ACC112 (cell line): ENCODE measurements around the gene MTERF4.

Experiments used
- H2AFZ ChIP-seq: fragments of 200-600 bp; sonication (generic); one replicate; pipeline ENCODE4 v1.6.0; 2017; ENCODE audit warnings: antibody characterized with exemption, low read length; ENCODE audit not compliant: unreplicated experiment
- H3K27ac ChIP-seq: fragments of 200-600 bp; sonication (generic); 2 replicates; pipeline ENCODE4 v1.5.1; 2014; ENCODE audit warnings: low read depth, mild to moderate bottlenecking, antibody characterized with exemption, low read length, moderate library complexity
- H3K27me3 ChIP-seq: fragments of 200-600 bp; sonication (generic); 2 replicates; pipeline ENCODE4 v1.6.1; 2014; ENCODE audit warnings: mild to moderate bottlenecking, antibody characterized with exemption, low read length, moderate library complexity, mixed read lengths; ENCODE audit not compliant: insufficient read depth
- H3K36me3 ChIP-seq: fragments of 200-600 bp; sonication (generic); 2 replicates; pipeline ENCODE4 v1.6.1; 2016; ENCODE audit warnings: mild to moderate bottlenecking, antibody characterized with exemption, low read length, moderate library complexity, mixed read lengths; ENCODE audit not compliant: insufficient read depth
- H3K4me1 ChIP-seq: fragments of 200-600 bp; sonication (generic); one replicate; pipeline ENCODE4 v1.6.1; 2016; ENCODE audit warnings: low read length, mixed read lengths; ENCODE audit not compliant: insufficient read depth, unreplicated experiment, control insufficient read depth
- H3K4me3 ChIP-seq: fragments of 200-600 bp; sonication (generic); 2 replicates; pipeline ENCODE4 v1.5.1; 2014; ENCODE audit warnings: mild to moderate bottlenecking, low read depth, low read length
- H3K79me2 ChIP-seq: fragments of 200-600 bp; sonication (generic); one replicate; pipeline ENCODE4 v1.6.0; 2016; ENCODE audit warnings: low read length; ENCODE audit not compliant: control insufficient read depth, unreplicated experiment, insufficient read depth

The MTERF4 gene

GRCh38 chr2:241142063-241142462, 40.0 kb upstream of the MTERF4 start:
- no peak overlapping the region for H3K4me3 ChIP-seq
- no peaks in the 10 kb centered on the region for H3K79me2 ChIP-seq
- H3K27ac ChIP-seq: no peak overlapping the region
- no peaks in the 10 kb centered on the region for H3K36me3 ChIP-seq
- H3K27me3 ChIP-seq: no peaks in the 10 kb centered on the region
- no peaks in the 10 kb centered on the region for H3K4me1 ChIP-seq
- no peak overlapping the region for H2AFZ ChIP-seq

GRCh38 chr2:241141214-241141770, 39.2 kb upstream of the MTERF4 start:
- Histone ChIP-seq H2AFZ (no peak overlapping the region), H3K27ac (no peak overlapping the region)

GRCh38 chr2:241140445-241140840, 38.4 kb upstream of the MTERF4 start:
- Histone ChIP-seq H3K79me2 (no peaks in the 10 kb centered on the region), H3K27me3 (no peaks in the 10 kb centered on the region), H3K36me3 (no peaks in the 10 kb centered on the region)

More at GRCh38 chr2:241141214-241141770, 39.2 kb upstream of the MTERF4 start:
- no peaks in the 10 kb centered on the region for H3K36me3 ChIP-seq
- no peak overlapping the region for H3K4me3 ChIP-seq
- no peaks in the 10 kb centered on the region for H3K4me1 ChIP-seq
- H3K79me2 ChIP-seq: no peaks in the 10 kb centered on the region
- H3K27me3 ChIP-seq: no peaks in the 10 kb centered on the region

GRCh38 chr2:241139531-241140444, 37.7 kb upstream of the MTERF4 start:
- no peaks in the 10 kb centered on the region for H3K27me3 ChIP-seq
- no peaks in the 10 kb centered on the region for H3K4me1 ChIP-seq
- no peak overlapping the region for H3K4me3 ChIP-seq
- no peak overlapping the region for H3K27ac ChIP-seq
- H3K36me3 ChIP-seq: no peaks in the 10 kb centered on the region
- H2AFZ ChIP-seq: no peak overlapping the region
- H3K79me2 ChIP-seq: no peaks in the 10 kb centered on the region

More at GRCh38 chr2:241140445-241140840, 38.4 kb upstream of the MTERF4 start:
- no peaks in the 10 kb centered on the region for H3K4me1 ChIP-seq
- H3K4me3 ChIP-seq: no peak overlapping the region
- H3K27ac ChIP-seq: no peak overlapping the region
- H2AFZ ChIP-seq: no peak overlapping the region

GRCh38 chr2:241138471-241138870, 36.4 kb upstream of the MTERF4 start:
- Histone ChIP-seq H3K4me3 (no peak overlapping the region), H3K27me3 (no peaks in the 10 kb centered on the region), H3K27ac (no peak overlapping the region), H3K4me1 (no peaks in the 10 kb centered on the region), H3K79me2 (no peaks in the 10 kb centered on the region), H2AFZ (no peak overlapping the region), H3K36me3 (no peaks in the 10 kb centered on the region)

- Histone ChIP-seq H3K4me1 (no peaks in the 10 kb centered on the region), H3K36me3 (no peaks in the 10 kb centered on the region), H3K27ac (no peak overlapping the region)
Measured at GRCh38 chr2:241137276-241138190, 35.4 kb upstream of the MTERF4 start.

GRCh38 chr2:241136661-241137260, 34.7 kb upstream of the MTERF4 start:
- Histone ChIP-seq H3K79me2 (no peaks in the 10 kb centered on the region), H3K4me3 (no peak overlapping the region), H3K27me3 (no peaks in the 10 kb centered on the region)

More at GRCh38 chr2:241137276-241138190, 35.4 kb upstream of the MTERF4 start:
- Histone ChIP-seq H3K79me2 (no peaks in the 10 kb centered on the region), H2AFZ (no peak overlapping the region), H3K4me3 (no peak overlapping the region), H3K27me3 (no peaks in the 10 kb centered on the region)

GRCh38 chr2:241136191-241136590, 34.1 kb upstream of the MTERF4 start:
- no peaks in the 10 kb centered on the region for H3K4me1 ChIP-seq

More at GRCh38 chr2:241136661-241137260, 34.7 kb upstream of the MTERF4 start:
- no peak overlapping the region for H3K27ac ChIP-seq
- no peak overlapping the region for H2AFZ ChIP-seq
- H3K4me1 ChIP-seq: no peaks in the 10 kb centered on the region
- H3K36me3 ChIP-seq: no peaks in the 10 kb centered on the region

GRCh38 chr2:241135737-241136136, 33.6 kb upstream of the MTERF4 start:
- no peaks in the 10 kb centered on the region for H3K4me1 ChIP-seq
- H3K79me2 ChIP-seq: no peaks in the 10 kb centered on the region
- no peak overlapping the region for H2AFZ ChIP-seq
- H3K27ac ChIP-seq: no peak overlapping the region
- no peak overlapping the region for H3K4me3 ChIP-seq
- H3K36me3 ChIP-seq: no peaks in the 10 kb centered on the region
- H3K27me3 ChIP-seq: no peaks in the 10 kb centered on the region

More at GRCh38 chr2:241136191-241136590, 34.1 kb upstream of the MTERF4 start:
- Histone ChIP-seq H3K27ac (no peak overlapping the region), H3K36me3 (no peaks in the 10 kb centered on the region), H3K27me3 (no peaks in the 10 kb centered on the region), H3K79me2 (no peaks in the 10 kb centered on the region), H2AFZ (no peak overlapping the region), H3K4me3 (no peak overlapping the region)

GRCh38 chr2:241134711-241135110, 32.6 kb upstream of the MTERF4 start:
- H3K4me1 ChIP-seq: no peaks in the 10 kb centered on the region
- no peak overlapping the region for H3K4me3 ChIP-seq
- H3K36me3 ChIP-seq: no peaks in the 10 kb centered on the region

More at GRCh38 chr2:241134711-241135110, 32.6 kb upstream of the MTERF4 start:
- H3K27ac ChIP-seq: no peak overlapping the region
- no peak overlapping the region for H2AFZ ChIP-seq
- H3K79me2 ChIP-seq: no peaks in the 10 kb centered on the region
- H3K27me3 ChIP-seq: no peaks in the 10 kb centered on the region
